ENCODE measurements around the gene DLG2.
"Not testable (repeated sequence)": the region's sequence is repeated elsewhere in the genome, so short reads cannot be mapped to it uniquely, and the experiment has no call there.

GRCh38 chr11:85349539-85349938, 277.6 kb downstream of the DLG2 start:
- TF ChIP-seq, protein P1, sequence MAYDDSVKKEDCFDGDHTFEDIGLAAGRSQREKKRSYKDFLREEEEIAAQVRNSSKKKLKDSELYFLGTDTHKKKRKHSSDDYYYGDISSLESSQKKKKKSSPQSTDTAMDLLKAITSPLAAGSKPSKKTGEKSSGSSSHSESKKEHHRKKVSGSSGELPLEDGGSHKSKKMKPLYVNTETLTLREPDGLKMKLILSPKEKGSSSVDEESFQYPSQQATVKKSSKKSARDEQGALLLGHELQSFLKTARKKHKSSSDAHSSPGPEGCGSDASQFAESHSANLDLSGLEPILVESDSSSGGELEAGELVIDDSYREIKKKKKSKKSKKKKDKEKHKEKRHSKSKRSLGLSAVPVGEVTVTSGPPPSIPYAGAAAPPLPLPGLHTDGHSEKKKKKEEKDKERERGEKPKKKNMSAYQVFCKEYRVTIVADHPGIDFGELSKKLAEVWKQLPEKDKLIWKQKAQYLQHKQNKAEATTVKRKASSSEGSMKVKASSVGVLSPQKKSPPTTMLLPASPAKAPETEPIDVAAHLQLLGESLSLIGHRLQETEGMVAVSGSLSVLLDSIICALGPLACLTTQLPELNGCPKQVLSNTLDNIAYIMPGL (CRISPR knock-in tag; IDR thresholded peaks at IDR 0.05), result not testable (repeated sequence)
- not testable (repeated sequence) for TF ChIP-seq CTCF (IDR thresholded peaks at IDR 0.05)

Measured in WTC11 (cell line).